Tibial nerve (tissue), 3 donors: ENCODE results near the gene RTP3.

Experiments used
- POLR2A ChIP-seq, 2 donors: fragments of 450-650 bp; IDR thresholded peaks; one replicate each; pipeline ENCODE4 v1.6.1; 2017; ENCODE audit warnings: antibody characterized with exemption in 2 of 2, mild to moderate bottlenecking in 2 of 2, moderate library complexity in 2 of 2
- TF ChIP-seq, protein P1 (sequence below), 5 experiments: fragments of 200-600 bp in 3 of 5; fragments of 450-650 bp in 2 of 5; sonication (generic) in 3 of 5; IDR thresholded peaks; one replicate each; pipeline ENCODE4 v1.5.1; 2016 to 2019; ENCODE audit warnings: antibody characterized with exemption in 5 of 5, mild to moderate bottlenecking in 3 of 5, moderate library complexity in 2 of 5

DNA sequence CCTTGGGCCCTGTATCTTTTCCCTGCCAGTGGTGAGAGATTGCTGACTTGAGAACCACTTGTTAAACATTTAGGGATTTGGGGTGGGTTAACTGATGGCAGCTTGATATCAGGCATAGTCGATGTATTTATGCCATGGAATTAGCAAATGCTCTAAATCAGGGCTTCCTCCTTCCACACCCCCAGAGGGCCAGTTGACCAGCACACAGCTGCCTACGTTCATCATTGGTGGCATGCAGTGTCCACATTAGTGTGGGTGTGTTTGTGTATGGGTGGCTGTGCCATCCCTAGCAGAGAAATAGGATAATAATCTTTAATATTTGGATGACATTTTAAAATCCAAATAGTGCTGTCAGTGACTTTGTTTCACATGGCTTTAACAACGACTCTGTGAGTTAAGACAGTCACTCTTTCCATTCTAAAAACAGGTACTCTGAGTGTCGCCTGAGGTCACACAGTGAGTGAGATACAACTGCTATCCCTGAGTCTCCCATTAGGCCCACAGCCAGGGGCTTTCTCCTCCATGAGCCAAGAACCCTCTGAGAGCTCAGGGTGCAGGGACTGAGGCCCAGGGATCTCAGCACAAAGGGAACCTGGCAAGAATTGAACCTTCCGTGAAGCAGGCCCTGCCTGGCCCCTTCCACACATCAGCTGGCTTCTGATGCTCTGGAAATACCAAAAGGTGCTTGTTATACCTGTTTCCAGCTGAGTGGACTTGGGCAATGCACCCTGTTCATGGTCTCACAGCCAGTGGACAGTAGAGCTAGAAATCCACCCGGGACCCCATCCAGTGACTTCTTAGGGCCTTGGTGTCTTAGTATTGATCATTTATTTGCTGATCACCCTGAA, 28.8 kb upstream of the RTP3 start:
- TF ChIP-seq, protein P1, sequence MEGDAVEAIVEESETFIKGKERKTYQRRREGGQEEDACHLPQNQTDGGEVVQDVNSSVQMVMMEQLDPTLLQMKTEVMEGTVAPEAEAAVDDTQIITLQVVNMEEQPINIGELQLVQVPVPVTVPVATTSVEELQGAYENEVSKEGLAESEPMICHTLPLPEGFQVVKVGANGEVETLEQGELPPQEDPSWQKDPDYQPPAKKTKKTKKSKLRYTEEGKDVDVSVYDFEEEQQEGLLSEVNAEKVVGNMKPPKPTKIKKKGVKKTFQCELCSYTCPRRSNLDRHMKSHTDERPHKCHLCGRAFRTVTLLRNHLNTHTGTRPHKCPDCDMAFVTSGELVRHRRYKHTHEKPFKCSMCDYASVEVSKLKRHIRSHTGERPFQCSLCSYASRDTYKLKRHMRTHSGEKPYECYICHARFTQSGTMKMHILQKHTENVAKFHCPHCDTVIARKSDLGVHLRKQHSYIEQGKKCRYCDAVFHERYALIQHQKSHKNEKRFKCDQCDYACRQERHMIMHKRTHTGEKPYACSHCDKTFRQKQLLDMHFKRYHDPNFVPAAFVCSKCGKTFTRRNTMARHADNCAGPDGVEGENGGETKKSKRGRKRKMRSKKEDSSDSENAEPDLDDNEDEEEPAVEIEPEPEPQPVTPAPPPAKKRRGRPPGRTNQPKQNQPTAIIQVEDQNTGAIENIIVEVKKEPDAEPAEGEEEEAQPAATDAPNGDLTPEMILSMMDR (IDR thresholded peaks at IDR 0.05) = no peak
- TF ChIP-seq POLR2A (IDR thresholded peaks at IDR 0.05) = no peak
